ENCODE results near the gene SOX21. TPM values are rescaled to one million over a fixed set of nuclear protein-coding genes. Genes with fewer than 3 reads are reported as not detected.

The SOX21 gene
- total RNA-seq (ENCODE audit: low replicate concordance): 9.6 and 11.4 TPM in 2 replicates
- long read RNA-seq: 0 reads

- no peaks in the 10 kb centered on the region for H3K9me3 Mint-ChIP-seq
- peaks cover 28% of the 10 kb centered on the region for H3K4me1 Mint-ChIP-seq (ENCODE audit: unreplicated experiment)
- DNase-seq (ENCODE audit: extremely low spot score, unreplicated experiment): no peak
- peaks cover 85% of the 10 kb centered on the region for H3K27me3 Mint-ChIP-seq
- peak within 1 kb of the TSS; percentile 92 for H3K4me3 Mint-ChIP-seq
- no peak for TF ChIP-seq CTCF (conservative IDR thresholded peaks at IDR 0.05)
- H3K36me3 Mint-ChIP-seq: no peaks in the 10 kb centered on the region
- H3K27ac Mint-ChIP-seq: peak within 1 kb of the TSS; percentile 74
Measured at GRCh38 chr13:94712287-94712811, at the start of gene SOX21. Gene SOX21, minus strand, starts transcription at chr13:94712545. Its CDS starts 496 bp downstream, at chr13:94712049.

- Mint-ChIP-seq H3K36me3 (no peaks in the 10 kb centered on the region), H3K27ac (no peak overlapping the region), H3K4me3 (no peak overlapping the region), H3K27me3 (peaks cover 7% of the 10 kb centered on the region), H3K9me3 (peaks cover 9% of the 10 kb centered on the region), H3K4me1 (ENCODE audit: unreplicated experiment) (peaks cover 5% of the 10 kb centered on the region)
- TF ChIP-seq CTCF (conservative IDR thresholded peaks at IDR 0.05): no peak
- DNase-seq (ENCODE audit: extremely low spot score, unreplicated experiment): no peak
Measured at GRCh38 chr13:94761407-94761806, 49.1 kb upstream of the SOX21 start.

DNA sequence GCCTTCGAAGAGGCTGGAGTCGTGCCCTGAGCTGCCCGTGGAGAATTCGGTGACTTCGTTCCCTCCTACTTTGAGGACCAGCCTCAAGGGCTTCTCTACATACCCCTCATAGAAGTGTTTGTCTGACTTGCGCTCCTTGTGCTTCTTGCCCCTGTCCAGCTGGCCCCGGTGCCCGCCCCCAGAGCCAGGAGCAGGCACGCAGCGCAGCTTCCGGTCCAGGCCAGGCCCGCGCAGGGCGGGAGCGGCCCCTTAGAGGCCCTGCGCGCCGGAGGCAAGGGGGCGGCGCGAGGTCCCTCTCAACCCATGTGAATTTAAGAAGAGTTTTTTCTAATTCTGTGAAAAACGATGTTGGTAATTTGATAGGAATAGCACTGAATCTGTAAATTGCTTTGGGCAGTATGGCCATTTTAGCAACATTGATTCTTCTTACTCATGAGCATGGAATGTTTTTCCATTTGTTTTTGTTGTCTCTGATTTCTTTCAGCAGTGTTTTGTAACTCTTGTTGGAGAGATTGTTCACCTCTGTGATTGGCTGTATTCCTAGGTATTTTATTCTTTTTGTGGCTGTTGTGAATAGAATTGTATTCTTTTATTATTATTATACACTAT lies 46.9 kb upstream of the SOX21 start:
- Mint-ChIP-seq H3K27me3 (peaks cover 7% of the 10 kb centered on the region), H3K9me3 (peaks cover 9% of the 10 kb centered on the region), H3K27ac (no peak overlapping the region), H3K4me3 (no peak overlapping the region), H3K4me1 (ENCODE audit: unreplicated experiment) (peaks cover 5% of the 10 kb centered on the region), H3K36me3 (no peaks in the 10 kb centered on the region)
- no peak for TF ChIP-seq CTCF (conservative IDR thresholded peaks at IDR 0.05)
- no peak for DNase-seq (ENCODE audit: extremely low spot score, unreplicated experiment)

DNA sequence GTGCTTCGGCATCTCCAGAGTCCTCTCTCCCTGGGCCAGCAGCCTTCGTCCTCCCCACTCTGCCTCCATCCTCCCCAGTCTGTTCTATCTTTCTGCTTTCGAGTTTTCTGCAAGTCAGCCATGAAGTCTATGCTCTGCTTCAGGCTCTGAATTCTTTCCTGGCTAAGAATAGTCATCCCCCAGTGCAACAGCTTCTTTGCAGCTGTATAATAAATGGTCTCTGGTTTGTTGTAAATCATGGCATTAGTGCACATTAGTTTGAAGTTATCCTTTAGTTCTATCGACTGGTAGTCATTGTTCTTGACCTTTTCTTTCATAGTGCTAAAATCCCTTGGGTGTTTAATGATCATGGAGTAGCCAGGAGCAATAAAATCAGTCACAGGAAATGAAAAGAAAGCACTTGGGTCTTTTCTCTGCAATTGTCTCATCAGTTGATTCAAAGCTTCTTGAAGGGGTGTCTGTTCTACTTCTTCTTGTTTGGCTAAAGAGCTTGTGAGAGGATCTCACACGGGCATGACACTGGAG lies 46.2 kb upstream of the SOX21 start:
- no peak for TF ChIP-seq CTCF (conservative IDR thresholded peaks at IDR 0.05)
- H3K9me3 Mint-ChIP-seq: peaks cover 9% of the 10 kb centered on the region
- H3K4me1 Mint-ChIP-seq (ENCODE audit: unreplicated experiment): peaks cover 5% of the 10 kb centered on the region
- no peaks in the 10 kb centered on the region for H3K36me3 Mint-ChIP-seq
- no peak overlapping the region for H3K27ac Mint-ChIP-seq
- no peak overlapping the region for H3K4me3 Mint-ChIP-seq
- no peak for DNase-seq (ENCODE audit: extremely low spot score, unreplicated experiment)
- peaks cover 7% of the 10 kb centered on the region for H3K27me3 Mint-ChIP-seq

- no peaks in the 10 kb centered on the region for H3K36me3 Mint-ChIP-seq
- TF ChIP-seq CTCF (conservative IDR thresholded peaks at IDR 0.05): no peak
- DNase-seq (ENCODE audit: extremely low spot score, unreplicated experiment): no peak
- no peaks in the 10 kb centered on the region for H3K27me3 Mint-ChIP-seq
- peaks cover 2% of the 10 kb centered on the region for H3K4me1 Mint-ChIP-seq (ENCODE audit: unreplicated experiment)
- H3K27ac Mint-ChIP-seq: no peak overlapping the region
- peaks cover 3% of the 10 kb centered on the region for H3K9me3 Mint-ChIP-seq
- H3K4me3 Mint-ChIP-seq: no peak overlapping the region
Measured at GRCh38 chr13:94753327-94753726, 41.0 kb upstream of the SOX21 start.

Measured in type B pancreatic cell (in vitro differentiated cells).